Measurements from ENCODE around the gene TMEM233. TPM values are rescaled to one million over a fixed set of nuclear protein-coding genes. Genes with fewer than 3 reads are reported as not detected.

The TMEM233 gene
- total and polyA plus RNA-seq, 10 of the 15 experiments (the other 5 are each of a cell fraction or from before 2014, with no cell fraction given), result not detected

GRCh38 chr12:119687406-119687805, 93.8 kb downstream of the TMEM233 start:
- FAIRE-seq (no peak), ATAC-seq (no peak), DNase-seq (ENCODE audit: low read depth, low spot score) (no peak)
- no peak overlapping the region for H3K4me2 ChIP-seq (ENCODE audit: control insufficient read depth, insufficient read depth)
- no TSS peak for BruUV-seq (replicated peaks)
- intact Hi-C loops (cut with micrococcal nuclease; ENCODE audit: unreplicated experiment) (no loop called here), in situ Hi-C loops (cut with MboI) (no loop called here)
- H3K4me1 ChIP-seq (ENCODE audit: control insufficient read depth, insufficient read depth, low read length), result peaks cover 7% of the 10 kb centered on the region
- TF ChIP-seq IRF3 (IDR thresholded peaks at IDR 0.05) (no peak), MXI1 (IDR thresholded peaks at IDR 0.05; ENCODE audit: low read depth, low read length) (no peak), REST (IDR thresholded peaks at IDR 0.05; ENCODE audit: low read depth, low read length) (no peak), BACH1 (IDR thresholded peaks at IDR 0.05; ENCODE audit: borderline replicate concordance) (no peak), MLLT1 (IDR thresholded peaks at IDR 0.05) (no peak), PAX8 (IDR thresholded peaks at IDR 0.05) (no peak), ATF3 (IDR thresholded peaks at IDR 0.05; ENCODE audit: borderline replicate concordance, extremely low read depth, low read depth, low read length) (no peak), ELK1 (IDR thresholded peaks at IDR 0.05; ENCODE audit: low read depth, low read length) (no peak)
- no peaks in the 10 kb centered on the region for H3K27me3 ChIP-seq (replicated peaks in 1 of 2; ENCODE audit: control insufficient read depth in 2 of 2, insufficient read depth in 2 of 2, low read length in 1 of 2)
- SMC1A ChIA-PET (ENCODE audit: uncharacterized antibody, unreplicated experiment), result no interaction called here
- no peak overlapping the region for H3K27ac ChIP-seq (ENCODE audit: control insufficient read depth, insufficient read depth)
- H3K9me3 ChIP-seq (replicated peaks; ENCODE audit: control insufficient read depth, insufficient read depth, low read length), result no peaks in the 10 kb centered on the region
- H3K79me2 ChIP-seq (ENCODE audit: control insufficient read depth, insufficient read depth, low read length), result no peaks in the 10 kb centered on the region
- CTCF ChIA-PET, result interaction anchor here (0.6 to 1.1 kb wide), 3 partner anchors 11 to 579 kb away, joined by 3 to 4 read pairs (median 3); no protein-coding TSS in a partner anchor
- H3K36me3 ChIP-seq (ENCODE audit: control insufficient read depth in 2 of 2, insufficient read depth in 2 of 2, low read length in 1 of 2), result peaks cover 2 to 12% of the 10 kb centered on the region in 2 experiments; a peak in 2 of 4 replicates
- 55% methylated on average over 12 of the region's 14 CpGs for WGBS (ENCODE audit: insufficient coverage, insufficient replicate concordance, low lambda C conversion rate, missing lambda C conversion rate)
- no peak overlapping the region for H3K9ac ChIP-seq (ENCODE audit: control insufficient read depth, insufficient read depth, low read length)
- no peak overlapping the region for H2AFZ ChIP-seq (ENCODE audit: control insufficient read depth, low read depth, low read length)
- H3K4me3 ChIP-seq, result no peak overlapping the region
- H4K20me1 ChIP-seq (ENCODE audit: control insufficient read depth, insufficient read depth), result no peaks in the 10 kb centered on the region
- RAD21 ChIA-PET (ENCODE audit: unreplicated experiment), result interaction anchor here (0.7 kb wide), 1 partner anchor 186 kb away, joined by 4 read pairs; no protein-coding TSS in a partner anchor
- POLR2A ChIA-PET, result interaction anchor here (0.6 to 0.7 kb wide), 2 partner anchors 258 to 402 kb away, joined by 4 to 6 read pairs; no protein-coding TSS in a partner anchor

All from GM12878 (cell line).